HT-29 (cell line): ENCODE data around the gene ZNF628. TPM values are rescaled to one million over a fixed set of nuclear protein-coding genes. Genes with fewer than 3 reads are reported as not detected.
"Not testable (repeated sequence)": the region's sequence is repeated elsewhere in the genome, so short reads cannot be mapped to it uniquely, and the experiment has no call there.

ENCODE experiments used
- DNase-seq: peaks from one replicate; pipeline ENCODE4 v3.0.0-alpha.2; 2015; ENCODE audit warnings: low spot score
- total RNA-seq: library from RNA; depleted of rRNA; stranded (reverse); fragments of >200 nt; shearing (Covaris generic); gene quantifications from 2 replicates; pipeline ENCODE4 v1.2.3, GENCODE V29; 2014

The ZNF628 gene
- total RNA-seq, 1 experiment from 2014 or later, result 29.9 TPM

- DNase-seq, result not testable (repeated sequence)
Measured at GRCh38 chr19:55496820-55497219, 20.4 kb downstream of the ZNF628 start.

- no peak for DNase-seq
Measured at GRCh38 chr19:55497763-55498162, 21.3 kb downstream of the ZNF628 start.

- DNase-seq, result no peak
Measured at GRCh38 chr19:55498246-55498840, 21.9 kb downstream of the ZNF628 start.

- DNase-seq, result no peak
Measured at GRCh38 chr19:55500368-55500952, 24.0 kb downstream of the ZNF628 start.

GRCh38 chr19:55502197-55502952 lies 26.0 kb downstream of the ZNF628 start:
- no peak for DNase-seq

GRCh38 chr19:55503157-55503501 lies 26.7 kb downstream of the ZNF628 start:
- DNase-seq, result no peak

GRCh38 chr19:55503502-55504251 lies 27.3 kb downstream of the ZNF628 start:
- peak; percentile 96 for DNase-seq

- no peak for DNase-seq
Measured at GRCh38 chr19:55504252-55504603, 27.8 kb downstream of the ZNF628 start.

GRCh38 chr19:55504981-55505380 lies 28.6 kb downstream of the ZNF628 start:
- no peak for DNase-seq

GRCh38 chr19:55508120-55508519 lies 31.7 kb downstream of the ZNF628 start:
- no peak for DNase-seq

GRCh38 chr19:55516878-55517620 lies 40.6 kb downstream of the ZNF628 start:
- DNase-seq, result peak; percentile 98

- peak; percentile 27 for DNase-seq
Measured at GRCh38 chr19:55519451-55520311, 43.3 kb downstream of the ZNF628 start.

- DNase-seq, result no peak
Measured at GRCh38 chr19:55520691-55521292, 44.4 kb downstream of the ZNF628 start.

GRCh38 chr19:55525289-55526101 lies 49.1 kb downstream of the ZNF628 start:
- DNase-seq, result no peak

GRCh38 chr19:55526216-55527196 lies 50.1 kb downstream of the ZNF628 start:
- DNase-seq, result peak; percentile 75

- no peak for DNase-seq
Measured at GRCh38 chr19:55527197-55528029, 51.0 kb downstream of the ZNF628 start.
